ENCODE measurements around the gene C14orf93.

Gene C14orf93

DNA sequence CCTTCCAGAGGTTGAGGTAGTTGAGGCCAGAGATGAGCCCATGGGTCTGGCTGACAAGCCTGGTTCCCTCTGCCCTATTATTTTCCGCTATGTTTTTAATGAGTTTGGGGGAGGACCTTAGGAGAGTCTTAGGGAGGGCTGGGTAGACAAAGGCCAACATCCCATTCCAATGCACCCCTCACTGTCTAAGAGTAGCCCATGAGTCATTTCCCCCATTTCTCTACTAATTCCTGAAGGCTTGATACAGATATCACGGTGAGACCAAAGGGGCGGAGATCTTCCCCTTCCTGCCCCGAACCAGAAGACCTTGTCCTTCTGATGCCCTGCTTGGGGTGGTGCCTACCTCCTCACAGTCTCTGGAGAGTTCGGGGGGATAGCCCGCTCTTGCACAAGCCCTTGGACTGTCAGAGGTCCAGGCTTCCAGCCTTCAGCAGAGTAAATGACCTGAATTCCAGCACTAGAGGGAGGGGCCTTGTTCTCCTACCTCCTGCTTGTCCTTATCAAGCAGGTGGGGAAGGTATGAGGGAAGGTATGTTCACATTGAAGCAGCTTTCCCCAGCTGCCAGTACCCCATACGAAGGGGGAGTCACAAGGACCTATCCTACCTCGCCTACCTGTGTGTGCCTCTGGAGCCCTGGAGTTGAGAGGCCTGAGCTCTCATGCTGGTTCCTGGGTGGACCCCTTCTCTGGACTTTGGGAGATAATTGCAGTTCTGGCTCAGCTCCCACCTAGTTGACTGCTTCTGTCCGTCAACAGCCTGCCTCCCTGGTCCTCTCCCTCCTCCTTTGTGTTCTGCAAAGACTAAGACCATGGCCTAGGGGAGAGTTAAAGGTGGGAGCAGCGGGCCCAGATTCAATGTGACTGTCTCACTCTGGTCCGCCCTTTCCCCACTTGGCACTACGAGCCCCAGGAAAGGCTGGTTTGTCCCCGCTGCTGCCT lies 35.7 kb upstream of the C14orf93 start:
- no peak for DNase-seq (ENCODE audit: low read depth, low spot score)
- no peak overlapping the region for H3K27ac ChIP-seq

DNA sequence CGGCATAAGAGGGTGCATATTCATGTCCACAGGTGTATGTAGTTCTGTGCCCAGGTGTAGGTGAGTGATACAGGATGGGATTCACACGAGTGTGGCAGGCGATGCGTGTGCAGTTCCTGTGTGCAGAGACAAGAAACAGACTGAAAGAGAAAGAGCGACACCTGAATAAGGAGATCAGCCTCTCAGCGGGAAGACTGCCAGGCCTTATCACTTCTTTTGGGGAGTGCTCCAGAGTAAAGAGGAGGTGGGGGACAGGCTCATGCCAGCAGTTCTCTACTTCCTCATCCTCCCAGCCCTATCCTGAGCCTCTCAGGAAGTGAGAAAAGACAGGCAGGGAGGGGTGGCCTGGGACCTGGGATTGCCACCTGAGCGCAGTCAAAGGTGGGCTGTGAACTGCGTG lies 34.9 kb upstream of the C14orf93 start:
- DNase-seq (ENCODE audit: low read depth, low spot score): no peak
- no peak overlapping the region for H3K27ac ChIP-seq

DNA sequence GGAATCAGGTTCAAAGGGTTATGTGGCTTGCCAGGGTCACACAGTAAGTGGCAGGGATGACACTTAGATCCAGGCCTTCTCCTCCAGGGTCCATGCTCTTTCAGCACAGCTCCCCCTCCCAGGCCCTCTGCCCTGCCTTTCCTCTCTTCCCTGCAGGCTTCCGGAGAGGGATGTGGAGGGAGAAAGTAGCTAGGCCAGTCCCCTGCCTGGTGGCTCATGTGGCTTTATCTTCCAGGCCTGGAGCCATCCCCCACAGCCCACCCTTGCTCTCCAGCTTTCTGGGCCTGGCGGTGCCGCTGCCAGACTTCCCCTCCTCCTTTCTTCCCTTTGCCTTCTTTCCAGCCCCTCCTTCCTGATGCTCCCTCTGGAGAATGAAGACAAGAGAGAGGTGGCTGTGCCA lies 33.8 kb upstream of the C14orf93 start:
- no peak for DNase-seq (ENCODE audit: low read depth, low spot score)
- H3K27ac ChIP-seq: no peak overlapping the region

DNA sequence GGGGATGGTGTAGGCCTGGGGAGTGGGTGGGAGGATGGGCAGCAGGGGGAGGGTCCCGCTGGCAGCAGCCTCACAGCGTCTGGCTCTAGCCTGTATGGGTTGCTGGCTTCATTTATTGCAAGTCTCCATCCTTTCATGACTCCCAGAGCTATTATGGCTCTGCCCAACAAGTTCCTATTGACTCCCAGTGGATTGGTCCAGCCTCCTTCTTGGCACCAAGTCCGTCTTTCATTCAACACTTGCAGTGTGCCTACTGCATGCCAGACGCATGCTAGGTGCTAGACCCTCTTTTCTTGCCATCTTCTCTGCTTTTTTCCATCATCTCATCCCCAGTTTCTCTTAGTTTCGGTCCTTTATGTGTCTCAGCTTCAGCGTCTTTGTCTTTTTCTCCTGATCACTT lies 33.2 kb upstream of the C14orf93 start:
- no peak overlapping the region for H3K27ac ChIP-seq
- no peak for DNase-seq (ENCODE audit: low read depth, low spot score)

DNA sequence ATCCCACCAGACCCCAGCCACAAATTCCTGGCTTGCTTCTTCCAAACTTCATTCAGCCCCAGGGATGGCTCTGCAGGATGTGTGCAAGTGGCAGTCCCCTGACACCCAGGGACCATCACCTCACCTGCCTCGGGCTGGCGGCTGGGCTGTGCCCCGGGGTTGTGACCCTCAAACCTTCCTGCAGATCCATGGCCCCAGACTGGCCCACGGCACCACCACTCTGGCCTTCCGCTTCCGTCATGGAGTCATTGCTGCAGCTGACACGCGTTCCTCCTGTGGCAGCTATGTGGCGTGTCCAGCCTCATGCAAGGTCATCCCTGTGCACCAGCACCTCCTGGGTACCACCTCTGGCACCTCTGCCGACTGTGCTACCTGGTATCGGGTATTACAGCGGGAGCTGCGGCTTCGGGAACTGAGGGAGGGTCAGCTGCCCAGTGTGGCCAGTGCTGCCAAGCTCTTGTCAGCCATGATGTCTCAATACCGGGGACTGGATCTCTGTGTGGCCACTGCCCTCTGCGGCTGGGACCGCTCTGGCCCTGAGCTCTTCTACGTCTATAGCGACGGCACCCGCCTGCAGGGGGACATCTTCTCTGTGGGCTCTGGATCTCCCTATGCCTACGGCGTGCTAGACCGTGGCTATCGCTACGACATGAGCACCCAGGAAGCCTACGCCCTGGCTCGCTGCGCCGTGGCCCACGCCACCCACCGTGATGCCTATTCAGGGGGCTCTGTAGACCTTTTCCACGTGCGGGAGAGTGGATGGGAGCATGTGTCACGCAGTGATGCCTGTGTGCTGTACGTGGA lies 32.4 kb upstream of the C14orf93 start, which contains the start of gene PSMB11:
TSS of gene PSMB11 (plus strand) at position 51 of the 804 bp plus-strand sequence. CDS start at position 65, 14 bp downstream.
- no peak for DNase-seq (ENCODE audit: low read depth, low spot score)
- no peak within 1 kb of the TSS for H3K27ac ChIP-seq

DNA sequence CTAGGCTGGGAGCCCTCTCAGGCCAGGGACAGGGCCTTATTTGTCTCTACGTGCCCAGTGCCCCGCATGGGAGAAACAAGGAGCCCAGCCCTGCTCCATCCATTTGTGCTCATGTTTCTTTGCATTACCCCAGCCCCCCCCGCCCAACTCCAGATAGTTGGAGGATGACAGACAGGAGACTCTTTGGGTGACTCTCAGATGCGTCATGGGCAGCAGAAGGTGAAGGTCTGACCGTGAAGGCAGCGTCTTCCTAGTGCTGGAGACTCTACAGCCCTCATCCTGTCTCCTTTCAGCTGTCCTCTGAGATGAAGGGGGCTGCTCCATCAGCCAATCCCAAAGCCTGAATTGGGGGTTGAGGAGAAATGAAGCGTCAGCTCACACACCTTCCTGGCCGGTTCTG lies 31.8 kb upstream of the C14orf93 start:
- DNase-seq (ENCODE audit: low read depth, low spot score): no peak
- H3K27ac ChIP-seq: no peak overlapping the region

DNA sequence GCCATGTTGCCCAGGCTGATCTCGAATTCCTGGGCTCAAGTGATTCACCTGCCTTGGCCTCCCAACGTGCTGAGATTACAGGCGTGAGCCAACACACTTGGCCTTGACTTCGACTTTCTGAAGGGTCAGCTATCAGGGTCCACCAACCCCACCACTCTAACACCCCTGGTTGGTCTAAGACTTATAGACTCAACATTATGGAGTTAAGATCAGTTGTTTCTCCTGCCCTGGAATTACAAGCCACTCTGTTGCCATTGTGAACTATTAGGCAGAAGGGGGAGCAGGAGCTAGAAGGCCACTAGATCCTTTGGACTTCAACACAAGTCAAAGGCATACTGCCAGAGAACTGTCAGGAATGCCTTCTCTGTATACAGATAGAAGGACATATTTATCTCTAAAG lies 30.2 kb upstream of the C14orf93 start:
- DNase-seq (ENCODE audit: low read depth, low spot score): no peak
- H3K27ac ChIP-seq: no peak overlapping the region

DNA sequence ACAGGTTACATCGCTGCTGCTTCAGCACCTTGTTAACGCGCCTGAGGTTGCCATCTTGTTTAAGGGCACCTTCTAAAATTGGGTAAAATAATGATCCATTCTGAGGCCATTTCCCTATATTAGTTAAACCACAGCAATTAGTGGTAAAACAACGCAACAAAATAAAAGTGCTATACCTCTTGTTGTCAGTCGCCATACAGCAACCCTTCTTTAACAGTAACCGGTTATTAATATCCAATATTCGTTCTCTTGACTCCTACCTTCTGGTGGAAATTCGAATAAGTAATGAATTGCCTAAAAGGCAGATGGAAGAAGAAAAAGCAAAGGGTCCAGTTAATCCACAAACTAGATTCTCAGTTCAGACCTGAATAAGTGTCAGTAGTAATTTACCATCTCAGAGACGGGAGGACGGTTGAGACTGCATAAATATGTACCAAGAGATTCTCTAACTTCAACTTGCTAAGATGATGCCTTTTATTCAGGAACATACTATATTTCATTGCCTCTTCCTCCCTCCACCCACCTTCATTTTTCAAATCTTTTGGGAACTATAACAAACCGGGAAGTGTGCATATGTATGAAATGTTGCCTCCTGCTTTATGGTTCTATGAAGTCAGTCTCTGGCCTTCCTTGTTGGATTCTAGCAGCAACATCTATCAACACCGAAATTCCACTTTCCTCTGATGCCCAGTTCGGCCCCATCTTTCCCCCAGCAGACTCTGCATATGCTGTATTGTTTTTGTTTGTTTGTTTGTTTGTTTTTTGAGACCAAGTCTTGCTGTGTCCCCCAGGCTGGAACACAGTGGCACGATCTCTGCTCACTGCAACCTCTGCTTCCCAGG lies 25.6 kb upstream of the C14orf93 start:
- H3K27ac ChIP-seq: peak overlapping the region; percentile 84
- DNase-seq (ENCODE audit: low read depth, low spot score): no peak

DNA sequence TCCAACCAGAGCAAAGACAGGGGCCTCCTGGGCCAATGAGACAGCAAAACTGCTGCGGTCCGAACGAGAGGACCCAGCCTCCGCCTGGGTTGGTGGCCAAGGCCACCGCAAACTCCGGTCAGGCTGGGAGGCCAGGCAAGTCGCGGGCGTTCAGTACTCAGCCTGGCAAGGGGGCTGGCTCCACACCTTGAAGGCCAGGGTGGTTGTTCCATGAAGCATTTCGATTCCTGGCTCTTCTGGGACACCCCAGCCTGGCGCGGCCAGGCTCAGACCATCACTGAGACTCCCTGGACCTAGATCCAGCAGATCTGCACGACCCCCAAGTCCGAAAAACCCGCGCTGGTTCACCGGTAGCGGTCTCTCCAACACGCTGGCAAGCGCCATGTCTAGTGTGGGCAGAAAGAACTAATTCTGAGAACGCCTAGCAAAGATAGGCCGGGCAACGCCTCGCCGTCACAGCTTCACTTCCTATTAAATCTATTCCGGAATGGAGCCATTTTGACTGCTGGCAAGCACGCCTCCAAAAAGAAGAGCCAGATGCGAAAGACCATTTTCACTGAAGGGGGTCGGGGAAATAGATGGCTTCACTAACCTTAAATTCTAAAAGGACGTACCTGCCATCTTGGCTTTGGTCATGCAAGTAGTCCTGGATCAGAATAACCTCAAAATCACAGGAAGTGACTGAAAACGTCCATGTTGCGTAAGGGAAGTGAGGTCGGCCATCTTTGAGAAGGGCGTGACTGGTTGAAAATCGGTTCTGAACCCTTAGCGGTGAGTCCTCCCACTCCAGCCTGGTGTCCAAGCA lies 24.8 kb upstream of the C14orf93 start, which contains the start of gene PSMB5:
TSS of gene PSMB5 (minus strand) at position 403 of the 805 bp plus-strand sequence. CDS start at position 384, 19 bp downstream.
- peak within 1 kb of the TSS; percentile 84 for H3K27ac ChIP-seq
- DNase-seq (ENCODE audit: low read depth, low spot score): peak; percentile 89

DNA sequence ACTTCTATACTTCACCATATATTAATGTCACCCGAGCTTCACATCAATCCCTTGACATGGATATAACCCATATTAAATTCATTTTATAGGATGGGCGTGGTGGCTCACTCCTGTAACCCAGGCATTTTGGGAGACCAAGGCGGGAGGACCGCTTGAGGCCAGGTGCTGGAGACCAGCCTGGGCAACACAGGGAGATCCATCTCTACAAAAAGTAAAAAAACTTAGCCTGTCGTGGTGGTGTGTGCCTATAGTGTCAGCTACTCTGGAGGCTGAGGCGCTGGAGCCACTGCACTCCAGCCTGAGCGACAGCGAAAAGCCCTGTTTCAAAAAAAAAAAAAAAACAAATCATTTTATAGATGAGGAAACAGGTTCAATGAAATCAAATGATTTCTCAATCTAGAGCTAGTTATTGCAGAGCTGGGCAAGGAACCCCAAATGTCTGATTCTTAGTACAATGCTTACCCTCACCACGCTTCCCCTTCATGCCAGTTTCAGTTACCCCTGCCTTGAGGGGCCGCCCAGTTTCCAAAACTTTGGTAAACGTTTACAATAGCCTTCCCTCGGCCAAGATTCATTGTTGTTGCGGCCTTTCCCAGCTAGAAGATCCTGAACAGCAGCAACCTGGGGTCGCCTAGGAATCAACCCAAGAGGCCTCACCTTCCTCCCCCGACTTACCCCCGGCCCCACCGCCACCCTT lies 24.0 kb upstream of the C14orf93 start:
- no peak for DNase-seq (ENCODE audit: low read depth, low spot score)
- H3K27ac ChIP-seq: peak overlapping the region; percentile 84

DNA sequence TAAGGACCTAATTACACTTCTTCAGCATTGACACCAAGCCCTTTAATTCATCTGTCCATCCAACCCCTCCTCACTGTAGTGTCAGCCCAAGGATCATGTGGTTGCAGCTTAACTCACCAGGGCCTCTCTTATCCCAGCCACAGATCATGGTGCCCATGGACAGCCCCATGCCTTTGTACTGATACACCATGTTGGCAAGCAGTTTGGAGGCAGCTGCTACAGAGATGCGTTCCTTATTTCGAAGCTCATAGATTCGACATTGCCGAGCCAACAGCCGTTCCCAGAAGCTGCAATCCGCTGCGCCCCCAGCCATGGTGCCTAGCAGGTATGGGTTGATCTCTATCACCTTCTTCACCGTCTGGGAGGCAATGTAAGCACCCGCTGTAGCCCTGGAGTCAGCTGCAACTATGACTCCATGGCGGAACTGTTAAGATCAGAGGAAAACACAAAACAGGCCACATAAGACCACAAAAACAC lies 23.3 kb upstream of the C14orf93 start:
- no peak for DNase-seq (ENCODE audit: low read depth, low spot score)
- H3K27ac ChIP-seq: no peak overlapping the region

DNA sequence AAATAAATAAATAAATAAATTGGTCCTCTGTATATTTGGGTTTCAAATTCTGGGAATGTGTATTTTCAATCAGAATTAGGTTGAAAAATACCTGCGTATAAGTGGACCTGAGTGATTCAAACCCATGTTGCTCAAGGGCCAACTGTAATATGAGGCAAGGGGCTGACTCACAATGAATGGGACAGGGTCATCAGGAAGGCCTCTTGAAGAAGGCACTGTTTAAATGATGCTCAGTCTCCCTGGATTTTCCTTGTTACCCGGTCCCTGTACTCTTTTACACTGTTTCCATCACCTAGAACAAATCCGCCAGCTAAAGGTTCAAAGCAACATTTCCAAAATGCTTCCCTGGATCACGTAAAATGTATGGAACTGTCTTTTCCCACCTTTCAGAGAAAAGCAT lies 21.0 kb upstream of the C14orf93 start:
- no peak overlapping the region for H3K27ac ChIP-seq
- no peak for DNase-seq (ENCODE audit: low read depth, low spot score)

DNA sequence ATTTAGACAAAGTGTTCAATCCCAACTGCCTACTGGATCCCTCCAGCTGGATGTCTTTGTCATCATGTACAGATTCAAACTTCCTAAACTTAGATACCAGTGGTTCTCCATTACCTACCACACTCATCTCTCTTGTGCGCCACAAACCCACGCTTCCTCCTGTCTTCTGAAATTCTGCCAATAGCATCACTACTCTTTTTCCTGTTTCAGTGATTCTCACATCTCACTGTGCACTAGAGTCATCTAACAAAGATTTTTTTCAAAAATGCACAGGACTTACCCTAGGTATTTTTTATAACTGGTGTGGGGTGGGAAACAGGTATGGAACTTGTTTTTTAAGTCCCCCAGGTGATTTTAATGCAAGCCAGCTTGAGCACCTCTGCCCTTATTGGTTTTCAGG lies 18.9 kb upstream of the C14orf93 start:
- no peak for DNase-seq (ENCODE audit: low read depth, low spot score)
- H3K27ac ChIP-seq: no peak overlapping the region

DNA sequence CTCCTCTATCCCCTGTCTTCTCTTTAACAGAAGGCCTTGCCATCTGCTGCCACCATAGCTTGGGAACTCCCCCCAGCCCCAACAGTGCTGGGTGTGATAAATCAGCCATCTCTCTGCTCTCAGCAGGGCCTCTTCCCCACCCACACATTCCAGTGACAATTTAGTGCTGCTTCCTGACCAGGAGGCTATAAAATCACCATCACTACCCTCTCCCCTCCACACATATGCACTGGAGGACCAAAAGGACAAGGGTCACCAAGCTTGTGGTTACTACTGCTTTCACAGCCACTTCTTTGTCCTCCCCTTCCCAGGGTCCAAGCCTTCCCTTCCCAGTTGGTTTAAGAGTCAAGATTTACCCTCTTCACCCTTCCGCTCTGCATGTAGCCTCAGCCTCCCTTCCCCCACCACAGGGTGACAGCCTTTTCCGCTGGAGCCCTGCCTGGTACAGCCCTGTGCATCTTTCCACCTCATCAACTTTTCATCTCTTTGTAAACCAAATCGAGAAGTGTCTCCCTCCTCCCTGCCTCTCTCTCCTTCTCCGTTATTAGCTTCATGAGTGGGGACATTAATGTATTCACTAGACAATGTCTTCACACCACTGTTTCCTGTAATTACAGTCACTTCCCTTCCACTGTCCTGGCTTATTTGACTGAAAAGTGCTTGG lies 15.3 kb upstream of the C14orf93 start:
- no peak for DNase-seq (ENCODE audit: low read depth, low spot score)
- H3K27ac ChIP-seq: no peak overlapping the region

DNA sequence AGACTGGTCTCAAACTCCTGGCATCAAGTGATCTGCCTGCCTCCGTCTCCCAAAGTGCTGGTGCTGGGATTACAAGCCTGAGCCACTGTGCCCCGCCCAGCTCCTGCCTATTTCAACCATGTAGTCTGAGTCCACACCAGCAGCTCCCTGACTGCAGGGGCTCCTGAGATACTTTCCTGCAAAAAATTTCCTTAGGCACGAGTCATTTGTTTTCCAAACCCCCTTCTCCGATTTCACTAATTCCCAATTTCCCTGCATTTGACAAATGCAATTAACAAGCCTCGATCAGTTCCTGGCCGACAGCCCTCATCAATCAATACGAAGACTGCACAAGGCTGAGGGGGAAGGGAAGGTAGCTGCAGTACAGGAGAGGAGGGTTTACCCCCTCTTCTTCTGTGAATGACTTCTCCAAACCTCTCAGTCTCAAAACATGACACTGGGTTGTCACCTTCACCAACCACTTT lies 14.7 kb upstream of the C14orf93 start:
- no peak overlapping the region for H3K27ac ChIP-seq
- no peak for DNase-seq (ENCODE audit: low read depth, low spot score)

DNA sequence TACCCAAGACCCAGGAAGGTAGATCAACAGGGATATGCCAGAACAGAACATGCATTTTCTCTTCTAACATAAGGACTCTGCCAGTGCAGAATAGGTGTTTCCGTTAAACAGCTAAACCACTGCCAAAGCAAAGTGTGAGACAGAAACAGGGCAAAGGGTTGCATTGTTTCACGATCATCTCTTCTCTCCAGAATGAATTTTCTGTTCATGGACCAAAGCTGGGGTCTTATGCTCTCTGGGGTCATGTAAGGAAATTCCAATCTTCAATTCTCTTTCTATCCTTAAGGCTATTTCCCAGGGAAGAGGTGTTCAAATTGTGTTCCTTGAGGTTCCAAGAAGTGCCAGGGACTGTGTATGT lies 13.8 kb upstream of the C14orf93 start:
- H3K27ac ChIP-seq: no peak overlapping the region
- no peak for DNase-seq (ENCODE audit: low read depth, low spot score)

DNA sequence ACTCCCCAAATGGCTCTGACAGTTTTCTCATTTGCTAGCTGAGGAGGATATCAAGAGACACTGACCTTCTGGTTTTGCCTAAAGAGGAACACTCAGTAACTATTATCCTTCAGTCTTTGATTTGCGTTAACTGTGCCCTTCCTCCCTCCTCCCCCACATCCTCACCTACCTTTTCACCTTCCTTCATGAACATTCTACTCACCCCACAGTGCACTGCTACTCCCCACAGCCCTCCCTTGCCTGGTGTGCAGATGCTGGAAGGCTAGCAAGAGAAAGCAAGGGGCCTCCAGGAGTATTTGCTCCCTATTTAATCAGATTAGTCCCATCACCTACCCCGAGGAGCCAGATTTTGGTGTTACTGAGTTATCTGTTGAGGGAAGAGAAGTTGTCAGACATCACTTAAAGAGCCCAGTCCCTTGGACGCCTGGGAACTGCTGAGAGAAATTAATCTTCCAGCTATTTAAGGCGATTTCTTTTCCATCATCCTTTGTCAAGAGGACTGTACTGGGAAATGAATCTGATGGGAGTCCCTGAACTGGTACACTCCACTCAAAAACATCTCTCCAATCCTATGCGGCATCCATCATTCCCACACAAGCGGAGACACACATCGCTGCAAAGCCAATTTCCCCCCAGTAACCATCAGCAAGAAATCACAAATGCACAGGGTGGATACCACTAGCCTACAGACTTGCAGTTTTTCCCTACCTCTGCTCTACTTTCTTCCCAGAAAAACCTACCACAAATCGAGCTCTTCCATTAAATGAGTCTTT lies 13.3 kb upstream of the C14orf93 start:
- H3K27ac ChIP-seq: no peak overlapping the region
- DNase-seq (ENCODE audit: low read depth, low spot score): no peak
